ENCODE results near the gene NDUFAF5.
A peak's percentile ranks its signal among the peaks of the same experiment; 100 is the strongest.

NDUFAF5 gene

DNA sequence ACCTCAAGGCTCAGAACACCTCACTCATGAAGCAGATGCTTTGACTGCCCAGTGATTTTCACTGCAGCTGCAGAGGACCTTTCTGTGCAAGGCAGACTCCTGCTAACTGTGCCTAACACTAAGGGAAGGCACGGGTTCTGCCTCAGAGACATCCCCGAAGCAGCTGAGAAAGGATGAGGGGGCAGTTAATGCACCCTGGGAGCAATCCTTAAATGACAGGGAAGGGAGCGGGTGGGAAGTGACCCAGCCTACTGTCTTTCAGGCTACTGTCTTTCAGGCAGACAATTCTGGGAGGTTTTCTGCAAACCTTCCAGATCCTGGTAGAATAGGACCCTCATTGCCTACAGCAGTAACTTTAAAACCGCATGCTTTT is 55.3 kb downstream of the NDUFAF5 start:
- no peak overlapping the region for H3K4me3 ChIP-seq
- no peak for TF ChIP-seq CTCF (IDR thresholded peaks at IDR 0.05)
- H3K27ac ChIP-seq, result no peak overlapping the region
- no peak for DNase-seq (ENCODE audit: low spot score)

- DNase-seq (ENCODE audit: low spot score), result no peak
- H3K4me3 ChIP-seq, result no peak overlapping the region
- H3K27ac ChIP-seq, result no peak overlapping the region
- no peak for TF ChIP-seq CTCF (IDR thresholded peaks at IDR 0.05)
Observed at GRCh38 chr20:13841206-13841605, 56.4 kb downstream of the NDUFAF5 start.

- DNase-seq (ENCODE audit: low spot score), result no peak
- no peak overlapping the region for H3K4me3 ChIP-seq
- no peak for TF ChIP-seq CTCF (IDR thresholded peaks at IDR 0.05)
- no peak overlapping the region for H3K27ac ChIP-seq
Observed at GRCh38 chr20:13844296-13844695, 59.5 kb downstream of the NDUFAF5 start.

DNA sequence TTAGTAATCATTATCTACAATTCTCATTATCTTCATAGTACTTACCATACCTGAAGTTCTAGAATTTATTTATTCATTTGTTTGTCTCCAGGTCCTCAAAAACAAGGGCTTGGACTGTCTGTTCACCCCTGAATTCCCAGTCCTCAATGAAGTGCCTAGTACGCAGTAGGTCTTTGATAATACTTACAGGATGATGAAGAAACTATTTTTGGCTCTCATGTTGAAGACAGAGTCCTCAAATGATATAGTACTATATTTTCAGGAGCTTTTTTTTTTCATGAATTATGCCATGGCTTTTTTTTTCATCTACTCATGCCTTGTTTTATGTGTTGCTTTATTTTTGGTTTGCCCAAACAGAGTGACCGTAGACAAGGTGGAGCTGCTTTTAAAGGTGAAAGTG is 66.5 kb downstream of the NDUFAF5 start:
- TF ChIP-seq CTCF (IDR thresholded peaks at IDR 0.05), result no peak
- peak overlapping the region; percentile 19 to 81 for H3K27ac ChIP-seq

GRCh38 chr20:13852306-13852705 is 67.5 kb downstream of the NDUFAF5 start:
- peak overlapping the region; percentile 19 to 81 for H3K27ac ChIP-seq
- no peak overlapping the region for H3K4me3 ChIP-seq
- no peak for DNase-seq (ENCODE audit: low spot score)
- no peak for TF ChIP-seq CTCF (IDR thresholded peaks at IDR 0.05)

More for the DNA sequence above, 66.5 kb downstream of the NDUFAF5 start:
- no peak overlapping the region for H3K4me3 ChIP-seq
- DNase-seq (ENCODE audit: low spot score), result no peak

- DNase-seq (ENCODE audit: low spot score), result no peak
- TF ChIP-seq CTCF (IDR thresholded peaks at IDR 0.05), result no peak
- H3K27ac ChIP-seq, result no peak overlapping the region
- no peak overlapping the region for H3K4me3 ChIP-seq
Observed at GRCh38 chr20:13855613-13856012, 70.8 kb downstream of the NDUFAF5 start.

- no peak for TF ChIP-seq CTCF (IDR thresholded peaks at IDR 0.05)
- Histone ChIP-seq H3K4me3 (no peak overlapping the region), H3K27ac (no peak overlapping the region)
- no peak for DNase-seq (ENCODE audit: low spot score)
Observed at GRCh38 chr20:13856354-13856753, 71.5 kb downstream of the NDUFAF5 start.

All from coronary artery (tissue), 2 donors.